NT2/D1 (cell line): ENCODE measurements around the gene PLB1.

ENCODE experiments used
- DNase-seq: peaks from one replicate; pipeline ENCODE4 v3.0.0-alpha.2; 2011; ENCODE audit warnings: low read depth, low spot score
- H3K27me3 ChIP-seq: 2 replicates; pipeline ENCODE4 v1.6.0; 2011; ENCODE audit warnings: mild to moderate bottlenecking; ENCODE audit not compliant: insufficient read length, insufficient read depth
- H3K36me3 ChIP-seq: 2 replicates; pipeline ENCODE4 v1.6.1; 2011; ENCODE audit warnings: mild to moderate bottlenecking, low read length, mixed read lengths; ENCODE audit not compliant: insufficient read depth, insufficient read length
- H3K4me1 ChIP-seq: 2 replicates; pipeline ENCODE4 v1.5.1; 2011; ENCODE audit not compliant: insufficient read depth, insufficient read length
- H3K4me3 ChIP-seq: 2 replicates; pipeline ENCODE4 v1.5.1; 2011; ENCODE audit warnings: low read depth; ENCODE audit not compliant: insufficient read length
- H3K9ac ChIP-seq: 2 replicates; pipeline ENCODE4 v1.6.0; 2011; ENCODE audit warnings: low read depth; ENCODE audit not compliant: insufficient read length
- H3K9me3 ChIP-seq: 2 replicates; pipeline ENCODE4 v1.5.1; 2011; ENCODE audit warnings: mild to moderate bottlenecking, low read length; ENCODE audit not compliant: insufficient read depth
- SUZ12 ChIP-seq: IDR thresholded peaks from 2 replicates; pipeline ENCODE4 v1.6.1; 2011; ENCODE audit not compliant: insufficient read length, insufficient read depth; ENCODE audit errors: extremely low read depth
- YY1 ChIP-seq: IDR thresholded peaks from 2 replicates; pipeline ENCODE4 v1.6.1; 2011; ENCODE audit not compliant: insufficient read length, insufficient read depth
- ZNF274 ChIP-seq: IDR thresholded peaks from 2 replicates; pipeline ENCODE4 v1.6.1; 2011; ENCODE audit warnings: mild to moderate bottlenecking, low read depth, low read length

The PLB1 gene

DNA sequence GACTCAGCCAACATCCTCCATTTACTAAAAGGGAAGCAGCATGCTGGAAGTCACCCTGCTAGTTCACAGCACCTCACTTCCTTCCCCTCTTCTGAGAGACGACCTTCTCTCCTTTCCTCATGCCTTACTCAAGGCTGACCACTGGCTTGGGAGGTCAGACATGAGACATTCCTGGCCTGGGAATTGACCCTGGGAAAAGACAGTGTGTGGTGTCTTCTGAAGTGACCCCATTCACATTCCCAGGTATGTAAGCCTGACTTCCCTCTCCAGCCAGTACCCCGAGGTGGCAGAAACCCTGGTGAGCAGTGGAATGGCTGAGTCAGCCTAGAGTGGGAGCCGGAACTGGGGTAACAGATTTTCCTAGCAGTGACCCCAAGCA lies 92.4 kb downstream of the PLB1 start:
- Histone ChIP-seq H3K36me3 (no peaks in the 10 kb centered on the region), H3K9me3 (no peaks in the 10 kb centered on the region), H3K9ac (no peak overlapping the region), H3K4me1 (peaks cover 9% of the 10 kb centered on the region), H3K4me3 (no peak overlapping the region), H3K27me3 (no peaks in the 10 kb centered on the region)
- TF ChIP-seq SUZ12 (no peak), ZNF274 (no peak), YY1 (no peak)
- DNase-seq, result no peak

DNA sequence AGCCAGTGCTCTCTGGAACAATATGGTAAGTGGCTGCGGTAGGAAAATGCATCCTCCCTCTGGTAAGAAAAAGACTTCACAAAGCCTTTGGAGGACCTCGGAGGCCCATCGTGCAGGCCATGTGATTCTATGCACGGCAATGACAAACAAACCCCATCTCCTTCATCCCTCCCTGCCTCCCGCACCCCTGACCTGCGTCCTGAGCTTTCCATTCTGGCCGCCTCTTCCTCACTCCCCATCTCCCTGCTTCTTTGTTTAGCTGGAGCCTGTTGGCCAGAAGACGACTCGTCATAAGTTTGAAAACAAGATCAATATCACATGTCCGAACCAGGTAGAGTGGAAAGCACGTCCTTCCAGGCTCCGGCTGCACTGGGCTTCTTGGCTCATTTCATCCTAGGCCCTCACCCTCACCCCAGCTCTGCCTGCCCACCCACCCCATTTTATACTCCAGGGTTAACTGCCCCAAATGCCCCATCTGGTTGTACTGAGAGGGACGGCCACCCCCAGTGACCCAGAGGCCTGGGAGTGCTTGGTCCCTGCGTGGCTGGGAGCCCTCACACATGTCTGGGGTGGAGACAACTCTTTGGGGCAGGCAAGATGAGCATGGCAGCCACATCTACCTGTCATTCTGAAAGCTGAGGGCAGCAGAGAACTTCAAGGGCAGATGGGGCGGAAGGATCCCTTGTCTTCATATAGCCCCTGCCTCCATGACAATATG lies 94.0 kb downstream of the PLB1 start:
- no peak overlapping the region for H3K9ac ChIP-seq
- H3K4me3 ChIP-seq, result no peak overlapping the region
- H3K9me3 ChIP-seq, result no peaks in the 10 kb centered on the region
- H3K4me1 ChIP-seq, result peaks cover 2% of the 10 kb centered on the region
- H3K36me3 ChIP-seq, result no peaks in the 10 kb centered on the region
- TF ChIP-seq YY1, result no peak
- no peak for TF ChIP-seq ZNF274
- TF ChIP-seq SUZ12, result no peak
- H3K27me3 ChIP-seq, result no peaks in the 10 kb centered on the region
- no peak for DNase-seq

DNA sequence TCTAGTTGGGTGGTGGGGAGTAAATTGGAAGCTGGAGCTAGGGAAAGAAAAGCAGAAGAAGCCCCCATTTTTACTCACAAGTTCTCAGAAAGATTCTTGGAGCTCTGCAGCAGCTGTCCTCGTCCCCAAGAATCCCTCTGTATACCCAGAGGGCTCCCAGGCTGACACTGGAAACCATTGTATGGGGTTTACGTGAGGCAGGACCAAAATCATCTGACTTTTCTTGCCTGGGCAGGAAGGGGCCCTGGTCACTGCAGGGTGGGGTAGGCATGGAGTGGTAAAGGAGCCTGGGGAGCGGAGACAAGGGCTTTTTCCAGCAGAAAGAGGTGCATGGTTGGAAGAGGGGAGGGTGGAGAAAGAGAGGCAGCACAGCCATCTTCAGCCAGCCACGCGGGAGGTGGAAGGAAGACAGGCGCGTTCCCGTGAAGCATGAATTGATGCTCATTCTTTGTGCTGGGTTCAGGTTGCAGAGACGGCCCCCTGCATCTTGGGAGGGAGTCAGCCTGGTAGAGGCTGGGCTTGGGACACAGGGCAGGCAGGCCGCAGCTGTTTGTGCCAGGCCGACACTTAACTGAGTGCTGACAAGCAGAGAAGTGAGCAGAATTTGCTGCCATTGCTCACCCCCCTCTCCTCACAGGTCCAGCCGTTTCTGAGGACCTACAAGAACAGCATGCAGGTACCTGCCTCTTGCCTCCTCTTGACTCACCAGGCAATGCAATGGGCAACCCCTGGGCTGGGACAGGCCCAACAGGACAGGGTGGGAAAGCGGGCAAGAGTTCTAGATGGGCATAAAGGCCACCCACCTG lies 94.8 kb downstream of the PLB1 start:
- Histone ChIP-seq H3K9ac (no peak overlapping the region), H3K27me3 (no peaks in the 10 kb centered on the region), H3K9me3 (no peaks in the 10 kb centered on the region), H3K4me1 (peaks cover 2% of the 10 kb centered on the region), H3K4me3 (no peak overlapping the region), H3K36me3 (no peaks in the 10 kb centered on the region)
- no peak for DNase-seq
- TF ChIP-seq SUZ12 (no peak), YY1 (no peak), ZNF274 (no peak)

DNA sequence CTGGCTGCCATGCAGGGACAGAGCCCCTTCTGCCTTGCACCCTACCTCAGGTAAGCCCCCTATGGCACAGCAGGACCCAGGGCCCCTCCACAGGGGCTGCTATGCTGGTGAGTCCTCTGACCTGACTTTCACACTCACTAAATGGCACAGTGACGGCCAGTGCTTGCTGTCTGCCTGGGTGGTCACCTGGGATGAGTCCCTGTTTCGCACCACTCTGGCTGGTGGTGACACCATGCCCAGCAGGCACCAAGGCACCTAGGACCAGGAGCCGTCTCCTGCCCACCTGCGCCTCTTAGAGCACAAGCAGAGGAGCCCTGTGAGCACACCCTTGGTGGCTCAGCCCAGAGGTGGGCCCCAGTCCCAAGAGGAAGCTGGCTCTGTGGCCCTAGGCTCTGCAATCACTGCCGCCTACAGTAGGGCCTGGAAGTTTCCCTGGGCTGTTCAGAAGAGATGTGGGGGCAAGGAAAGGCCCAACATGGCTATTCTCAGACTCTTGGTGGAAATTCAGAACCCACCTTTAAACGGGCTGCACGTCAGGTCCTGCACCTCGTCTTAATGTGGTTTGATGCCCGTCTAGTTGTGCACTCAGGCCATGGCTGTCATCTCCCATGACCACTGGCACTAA lies 96.0 kb downstream of the PLB1 start:
- no peaks in the 10 kb centered on the region for H3K27me3 ChIP-seq
- H3K36me3 ChIP-seq, result no peaks in the 10 kb centered on the region
- H3K4me1 ChIP-seq, result peaks cover 2% of the 10 kb centered on the region
- TF ChIP-seq ZNF274 (no peak), YY1 (no peak), SUZ12 (no peak)
- H3K4me3 ChIP-seq, result no peak overlapping the region
- H3K9me3 ChIP-seq, result no peaks in the 10 kb centered on the region
- H3K9ac ChIP-seq, result no peak overlapping the region
- no peak for DNase-seq

DNA sequence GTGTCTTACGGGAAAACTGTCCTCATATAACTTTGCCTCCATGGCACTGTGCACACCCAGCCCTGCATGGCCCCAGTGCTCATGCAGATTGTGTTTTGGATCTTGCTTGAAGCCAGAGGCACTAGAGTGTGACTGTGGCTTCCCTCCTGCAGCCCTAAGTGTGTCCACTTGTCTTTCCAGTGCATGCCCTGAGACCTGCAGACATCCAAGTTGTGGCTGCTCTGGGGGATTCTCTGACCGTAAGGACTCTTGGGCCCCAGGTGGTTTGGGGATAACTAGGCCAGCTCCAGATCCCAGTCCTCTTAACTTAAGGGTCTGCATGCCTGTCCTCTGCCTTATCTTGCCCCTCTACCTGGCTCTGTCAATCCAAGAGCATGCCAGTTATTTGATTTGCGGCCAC lies 96.6 kb downstream of the PLB1 start:
- H3K4me3 ChIP-seq, result no peak overlapping the region
- TF ChIP-seq YY1 (no peak), SUZ12 (no peak), ZNF274 (no peak)
- no peaks in the 10 kb centered on the region for H3K36me3 ChIP-seq
- H3K4me1 ChIP-seq, result peaks cover 2% of the 10 kb centered on the region
- peaks cover 3% of the 10 kb centered on the region; the same call in 1 of the 2 replicates for H3K9me3 ChIP-seq
- no peak for DNase-seq
- H3K9ac ChIP-seq, result no peak overlapping the region
- no peaks in the 10 kb centered on the region for H3K27me3 ChIP-seq

DNA sequence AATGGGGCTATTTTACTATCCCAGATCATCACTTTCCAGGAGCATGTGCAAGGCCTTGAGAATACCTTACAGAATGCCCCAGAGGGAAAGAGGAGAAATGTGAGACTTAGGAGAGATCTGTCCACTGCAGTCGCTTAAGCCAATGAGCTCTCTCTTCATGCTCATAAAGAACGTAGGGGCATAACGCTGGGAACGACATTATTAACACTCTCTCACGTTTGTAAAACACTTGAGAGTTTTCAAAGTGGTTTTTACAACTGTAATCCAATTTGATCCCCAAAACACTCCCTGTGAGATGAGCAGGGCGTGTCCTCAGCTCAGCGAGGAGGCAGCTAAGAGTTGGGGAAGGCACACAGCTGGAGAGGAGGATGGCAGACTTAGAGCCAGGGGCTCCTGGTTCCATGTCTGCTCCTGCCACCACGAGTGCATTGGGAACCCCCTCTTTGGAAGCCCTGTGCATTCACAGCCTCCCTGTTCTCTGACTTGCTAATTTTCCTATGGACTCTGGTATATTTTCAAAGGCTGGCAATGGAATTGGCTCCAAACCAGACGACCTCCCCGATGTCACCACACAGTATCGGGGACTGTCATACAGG lies 97.4 kb downstream of the PLB1 start:
- H3K9me3 ChIP-seq, result peaks cover 4% of the 10 kb centered on the region; the same call in 1 of the 2 replicates
- TF ChIP-seq YY1 (no peak), ZNF274 (no peak), SUZ12 (no peak)
- no peaks in the 10 kb centered on the region for H3K4me1 ChIP-seq
- DNase-seq, result no peak
- no peak overlapping the region for H3K9ac ChIP-seq
- H3K36me3 ChIP-seq, result no peaks in the 10 kb centered on the region
- H3K4me3 ChIP-seq, result no peak overlapping the region
- H3K27me3 ChIP-seq, result no peaks in the 10 kb centered on the region

DNA sequence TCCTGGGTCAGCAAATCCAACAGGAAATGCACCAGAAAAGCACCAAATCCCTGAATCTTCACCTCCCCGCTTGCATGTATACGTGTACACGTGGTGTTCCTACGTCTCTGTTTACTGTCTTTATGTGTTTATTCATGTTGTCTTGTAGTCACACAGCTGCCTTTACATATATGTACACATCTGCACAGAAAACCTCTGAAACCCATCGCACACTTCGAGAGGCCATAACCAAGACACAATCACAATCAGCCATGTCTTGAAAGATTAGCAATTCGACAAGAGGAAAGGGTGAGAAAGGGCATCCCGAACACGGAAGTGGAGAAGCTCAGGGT lies 98.1 kb downstream of the PLB1 start:
- TF ChIP-seq YY1, result no peak
- TF ChIP-seq SUZ12, result no peak
- no peak for TF ChIP-seq ZNF274
- DNase-seq, result no peak
- Histone ChIP-seq H3K27me3 (no peaks in the 10 kb centered on the region), H3K9me3 (peaks cover 4% of the 10 kb centered on the region; the same call in 1 of the 2 replicates), H3K4me3 (no peak overlapping the region), H3K9ac (peak overlapping the region; percentile 21), H3K4me1 (no peaks in the 10 kb centered on the region), H3K36me3 (no peaks in the 10 kb centered on the region)
